ENCODE data around the gene MCHR1.
A peak's percentile ranks its signal among the peaks of the same experiment; 100 is the strongest.

MCHR1 gene, protein sequence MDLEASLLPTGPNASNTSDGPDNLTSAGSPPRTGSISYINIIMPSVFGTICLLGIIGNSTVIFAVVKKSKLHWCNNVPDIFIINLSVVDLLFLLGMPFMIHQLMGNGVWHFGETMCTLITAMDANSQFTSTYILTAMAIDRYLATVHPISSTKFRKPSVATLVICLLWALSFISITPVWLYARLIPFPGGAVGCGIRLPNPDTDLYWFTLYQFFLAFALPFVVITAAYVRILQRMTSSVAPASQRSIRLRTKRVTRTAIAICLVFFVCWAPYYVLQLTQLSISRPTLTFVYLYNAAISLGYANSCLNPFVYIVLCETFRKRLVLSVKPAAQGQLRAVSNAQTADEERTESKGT

DNA sequence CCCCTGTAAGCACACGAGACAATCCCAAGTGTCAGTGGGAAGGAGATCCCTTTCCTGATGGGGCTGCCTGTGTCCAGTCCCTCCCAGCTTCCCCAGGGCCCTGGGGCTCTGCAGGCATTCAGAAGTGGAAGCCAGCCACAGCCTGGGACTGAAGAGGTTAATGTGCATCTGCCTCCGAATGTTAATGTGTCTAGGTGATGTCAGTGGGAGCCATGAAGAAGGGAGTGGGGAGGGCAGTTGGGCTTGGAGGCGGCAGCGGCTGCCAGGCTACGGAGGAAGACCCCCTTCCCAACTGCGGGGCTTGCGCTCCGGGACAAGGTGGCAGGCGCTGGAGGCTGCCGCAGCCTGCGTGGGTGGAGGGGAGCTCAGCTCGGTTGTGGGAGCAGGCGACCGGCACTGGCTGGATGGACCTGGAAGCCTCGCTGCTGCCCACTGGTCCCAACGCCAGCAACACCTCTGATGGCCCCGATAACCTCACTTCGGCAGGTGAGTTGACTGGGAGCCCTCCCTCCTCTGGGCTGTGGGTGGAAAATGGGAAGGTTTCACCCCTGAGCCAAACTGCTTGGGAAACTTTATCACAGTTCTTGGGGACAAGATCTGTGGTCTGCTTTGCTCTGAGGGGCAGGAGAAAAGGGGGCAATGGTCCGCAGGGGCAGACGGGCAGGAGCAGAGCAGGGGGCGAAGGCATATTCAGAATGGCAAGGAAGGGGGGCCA, at the start of gene MCHR1:
Gene MCHR1, plus strand, starts transcription at position 236 of the 715 bp plus-strand sequence. Its CDS starts 169 bp downstream, at position 405.
- peak in 5 of 10 donors; percentile 26 to 90 (median 82) for DNase-seq
- intact Hi-C loops (cut with DNase I) = no loop called here

GRCh38 chr22:40631925-40632324, 47.4 kb upstream of the MCHR1 start:
- DNase-seq = no peak
- intact Hi-C loops (cut with DNase I) = no loop called here

DNA sequence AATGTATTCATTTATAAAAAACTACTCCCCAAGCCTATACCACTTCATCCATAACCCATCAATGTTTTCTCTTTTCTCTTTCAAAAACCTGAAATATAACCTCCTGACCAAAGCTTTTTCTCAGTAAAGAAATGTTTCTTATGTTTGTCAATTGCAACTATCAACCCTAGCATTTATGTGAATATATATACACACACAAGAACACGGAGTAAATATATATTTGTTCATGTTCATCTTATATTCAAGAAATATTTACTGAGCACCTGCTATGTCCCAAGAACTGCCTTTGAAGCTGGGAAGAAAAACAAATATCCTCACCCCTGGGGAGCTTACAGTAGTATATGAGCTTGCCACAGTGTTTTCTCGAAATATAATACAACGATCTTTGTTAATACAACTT, 46.2 kb upstream of the MCHR1 start:
- DNase-seq = no peak

DNA sequence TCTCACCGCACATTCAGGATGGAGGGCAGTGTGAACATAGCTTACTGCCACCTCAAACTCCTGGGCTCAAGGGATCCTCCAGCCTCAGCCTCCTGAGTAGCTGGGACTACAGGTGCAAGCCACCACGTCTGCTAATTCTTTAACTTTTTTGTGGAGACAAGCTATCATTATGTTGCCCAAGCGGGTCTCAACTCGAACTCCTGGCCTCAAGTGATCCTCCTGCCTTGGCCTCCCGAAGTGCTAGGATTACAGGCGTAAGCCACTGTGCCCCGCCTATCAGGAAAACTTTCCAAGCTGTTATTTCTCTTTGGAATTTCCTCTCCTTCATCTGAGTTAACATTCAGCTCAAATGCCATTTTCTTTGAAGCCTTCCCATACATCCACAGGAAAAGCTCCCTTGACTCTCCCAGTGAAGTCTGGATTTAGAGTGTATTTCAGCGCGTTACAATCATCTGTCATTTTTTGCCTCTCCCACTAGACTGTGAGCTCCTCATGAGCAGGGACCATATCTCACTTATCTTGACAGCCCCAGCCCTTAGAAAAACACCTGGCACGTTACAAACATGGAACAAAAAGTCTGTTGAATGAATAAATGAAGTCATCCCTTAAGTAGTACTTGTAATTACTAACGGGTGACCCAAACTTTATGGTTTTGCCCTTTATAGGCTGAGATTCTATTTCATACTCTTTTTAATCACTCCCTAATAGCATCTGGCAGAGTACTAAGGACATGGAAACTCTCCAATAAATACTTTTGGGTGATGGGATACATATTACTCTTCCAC, 45.0 kb upstream of the MCHR1 start:
- intact Hi-C loops (cut with DNase I) = no loop called here
- DNase-seq = peak in 1 of 10 donors; percentile 41

More for the DNA sequence above, 46.2 kb upstream of the MCHR1 start:
- intact Hi-C loops (cut with DNase I) = no loop called here

DNA sequence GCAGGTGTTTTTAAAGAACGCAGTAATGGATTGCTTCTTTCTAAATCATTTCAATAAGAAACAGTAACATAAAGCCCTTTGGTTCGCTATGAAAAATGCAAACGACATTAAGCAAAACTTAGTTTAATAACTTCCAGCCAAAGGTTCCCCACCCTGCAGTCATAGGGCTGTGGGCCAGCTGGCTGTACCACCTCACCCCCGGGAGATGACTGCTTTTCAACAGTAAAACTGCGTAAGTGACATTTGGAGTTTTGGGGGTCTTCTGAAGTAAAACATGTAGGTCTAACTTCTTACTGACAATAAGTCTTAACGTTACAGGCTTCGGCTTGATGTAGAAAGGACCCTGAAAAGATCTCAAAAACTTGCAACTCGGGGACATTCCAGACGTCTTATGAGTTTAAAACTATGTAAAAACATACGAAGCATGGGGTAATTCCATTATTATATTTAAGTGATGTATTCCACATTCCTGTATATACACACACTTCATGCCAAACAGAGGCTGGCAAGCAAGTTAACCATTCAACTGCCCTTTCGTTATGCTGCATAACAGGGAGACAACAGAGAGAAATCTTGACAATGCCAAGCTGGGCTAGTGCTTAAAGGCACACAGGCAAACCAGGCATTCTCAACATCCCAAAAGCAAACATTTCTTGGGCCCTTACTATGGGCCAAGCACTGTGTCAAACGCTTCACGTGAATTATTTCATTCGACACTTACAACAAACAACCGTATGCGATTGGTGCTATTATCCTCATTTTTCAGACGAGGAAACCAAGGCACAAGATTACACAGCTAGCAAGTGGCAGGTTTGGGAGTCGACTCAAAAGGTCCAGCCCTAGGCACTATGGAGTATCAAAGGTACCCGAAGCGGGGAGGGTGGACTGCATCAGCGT, 44.0 kb upstream of the MCHR1 start:
- peak in 1 of 10 donors; percentile 33 for DNase-seq

GRCh38 chr22:40635940-40636379, 43.3 kb upstream of the MCHR1 start:
- intact Hi-C loops (cut with DNase I) = loop anchor here (2.0 kb wide), 1 partner anchor 15 kb away; no protein-coding TSS in a partner anchor
- DNase-seq = peak in 2 of 10 donors; percentile 80 to 82

More for the DNA sequence above, 44.0 kb upstream of the MCHR1 start:
- intact Hi-C loops (cut with DNase I) = no loop called here

DNA sequence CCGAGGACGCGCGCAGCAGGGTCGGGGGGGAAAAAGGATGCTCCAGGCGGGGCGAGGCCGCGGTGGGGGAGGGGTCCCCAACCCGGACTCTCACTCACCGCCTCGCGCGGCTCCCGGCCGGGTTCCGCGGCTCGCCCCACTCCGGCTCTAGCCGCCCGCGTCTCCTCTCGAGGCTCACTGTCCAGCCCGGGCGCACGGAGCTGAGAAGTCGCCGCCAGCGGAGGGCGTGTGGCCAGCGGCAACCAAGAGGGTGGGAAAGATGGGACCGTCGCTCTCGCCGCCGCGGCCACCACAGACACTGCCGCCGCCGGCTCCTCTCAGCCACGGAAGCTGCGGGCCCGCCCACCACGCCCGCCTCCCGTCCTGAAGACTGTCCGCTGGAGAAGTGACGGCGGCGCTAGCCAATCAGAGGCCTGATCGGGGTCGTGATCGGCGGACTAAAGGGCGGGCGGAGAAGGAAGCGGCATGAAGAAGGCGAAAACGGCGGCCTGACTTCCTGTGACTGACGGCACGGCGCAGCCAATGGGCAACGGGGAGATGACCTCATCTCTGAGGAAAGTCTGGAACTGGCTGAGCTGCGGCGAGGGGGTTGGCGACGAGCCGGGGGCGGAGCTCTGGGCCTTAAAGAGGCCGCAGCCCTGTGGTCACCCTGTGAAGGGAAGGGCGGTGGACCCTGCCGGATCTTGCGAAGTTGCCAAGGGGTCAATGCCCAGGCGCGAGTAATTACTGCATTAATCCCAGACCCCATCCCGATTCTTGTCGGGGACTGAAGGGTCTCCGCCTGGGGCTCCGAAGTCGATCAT, 42.7 kb upstream of the MCHR1 start, which contains the start of gene MRTFA:
Gene MRTFA, minus strand, starts transcription at position 340 of the 803 bp plus-strand sequence.
- peak; percentile 100 for DNase-seq
- intact Hi-C loops (cut with DNase I) = loop anchor here (2.0 kb wide), 1 partner anchor 14 kb away; no protein-coding TSS in a partner anchor

GRCh38 chr22:40637183-40638150, 41.8 kb upstream of the MCHR1 start:
- DNase-seq = peak in 4 of 10 donors; percentile 14 to 91 (median 78)
- intact Hi-C loops (cut with DNase I) = loop anchor here (2.0 kb wide), 1 partner anchor 13 kb away; no protein-coding TSS in a partner anchor

DNA sequence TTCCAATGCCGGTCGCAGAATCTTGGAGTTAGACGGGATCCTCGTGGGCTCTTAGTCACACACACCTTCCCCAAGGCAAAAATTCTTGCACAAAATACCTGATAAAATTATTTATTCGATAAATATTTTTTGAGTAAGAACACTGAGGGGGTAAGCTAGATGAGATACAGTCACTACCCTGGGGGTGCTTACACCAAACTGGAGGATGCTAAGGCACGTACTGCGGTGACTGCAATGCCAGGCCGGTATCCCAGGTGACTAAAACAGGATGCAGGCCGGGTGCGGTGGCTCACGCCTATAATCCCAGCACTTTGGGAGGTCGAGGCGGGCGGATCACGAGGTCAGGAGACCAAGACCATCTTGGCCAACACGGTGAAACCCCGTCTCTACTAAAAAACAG, 41.0 kb upstream of the MCHR1 start:
- DNase-seq = peak in 1 of 10 donors; percentile 51
- intact Hi-C loops (cut with DNase I) = no loop called here

DNA sequence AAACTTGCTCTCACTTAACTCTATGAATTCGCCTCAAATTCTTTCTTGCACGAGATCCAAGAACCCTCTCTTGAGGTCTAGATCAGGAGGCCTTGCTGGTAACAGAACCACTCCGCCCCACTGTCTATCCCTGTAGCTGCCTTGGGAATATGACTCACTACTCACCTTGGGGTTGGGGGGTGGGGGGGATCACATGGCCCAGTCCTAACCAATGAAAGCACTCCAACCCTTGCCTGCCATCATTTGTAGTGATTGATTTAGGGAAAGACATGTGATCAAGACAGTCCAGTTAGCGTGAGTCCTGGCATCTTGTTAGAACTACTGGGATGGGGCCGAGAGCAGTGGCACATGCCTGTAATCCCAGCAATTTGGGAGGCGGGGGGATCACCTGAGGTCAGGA, 38.0 kb upstream of the MCHR1 start:
- intact Hi-C loops (cut with DNase I) = no loop called here
- peak in 1 of 10 donors; percentile 46 for DNase-seq

DNA sequence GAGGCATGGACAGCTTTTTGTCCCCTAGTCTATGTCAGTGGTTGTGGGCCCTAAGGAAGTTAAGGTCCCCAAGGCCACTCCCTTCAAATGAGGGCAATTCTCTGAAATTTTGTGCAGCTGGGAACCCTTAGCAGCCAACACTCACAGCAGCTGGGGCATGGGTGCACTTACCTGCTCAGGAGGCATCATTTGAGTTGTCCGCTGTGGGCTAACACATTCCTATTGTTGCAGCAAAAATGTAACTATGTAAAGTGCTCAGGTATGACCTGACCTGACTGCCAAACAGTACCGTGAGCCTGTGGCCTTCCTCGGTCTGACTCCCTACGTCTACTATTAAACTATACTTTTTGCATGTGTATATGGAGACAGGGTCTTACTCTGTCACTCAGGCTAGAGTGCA, 37.0 kb upstream of the MCHR1 start:
- peak in 1 of 10 donors; percentile 7 for DNase-seq
- intact Hi-C loops (cut with DNase I) = no loop called here

DNA sequence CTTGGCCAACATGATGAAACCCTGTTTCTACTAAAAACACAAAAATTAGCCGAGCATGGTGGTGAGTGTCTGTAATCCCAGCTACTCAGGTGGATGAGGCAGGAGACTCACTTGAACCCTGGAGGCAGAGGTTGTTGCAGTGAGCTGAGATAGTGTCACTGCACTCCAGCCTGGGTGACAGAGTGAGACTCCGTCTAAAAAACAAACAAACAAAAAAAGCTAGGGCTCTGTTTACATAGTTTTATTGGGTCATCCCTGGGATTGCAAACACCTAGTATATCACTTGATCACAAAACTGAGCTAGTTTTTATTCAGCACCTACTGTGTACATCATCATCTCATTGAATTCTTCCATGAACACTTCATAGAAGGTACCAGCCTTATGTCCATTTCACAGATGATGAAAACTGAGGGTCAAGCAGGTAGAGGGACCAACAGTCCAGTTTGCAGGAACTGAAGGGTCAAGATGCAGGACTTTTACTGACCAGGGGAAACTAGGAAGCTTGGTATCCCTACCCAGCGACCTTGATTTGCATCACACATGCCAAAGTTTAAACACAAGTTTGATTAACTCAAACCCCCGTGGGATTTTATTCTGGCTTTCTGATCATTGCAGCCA, 33.6 kb upstream of the MCHR1 start:
- intact Hi-C loops (cut with DNase I) = loop anchor here (1.0 kb wide), 2 partner anchors 120 to 208 kb away; no protein-coding TSS in a partner anchor
- DNase-seq = no peak

GRCh38 chr22:40648386-40648785, 30.9 kb upstream of the MCHR1 start:
- DNase-seq = peak in 1 of 10 donors; percentile 25
- intact Hi-C loops (cut with DNase I) = no loop called here

GRCh38 chr22:40651057-40651456, 28.2 kb upstream of the MCHR1 start:
- intact Hi-C loops (cut with DNase I) = loop anchor here (2.0 to 10.0 kb wide), 2 partner anchors 14 to 244 kb away; partner anchors contain the start of gene MRTFA
- no peak for DNase-seq

- intact Hi-C loops (cut with DNase I) = loop anchor here (2.0 to 10.0 kb wide), 2 partner anchors 15 to 243 kb away; partner anchors contain the start of gene MRTFA
- peak; percentile 92 to 99 (median 97) for DNase-seq
Measured at GRCh38 chr22:40651563-40652501, 27.5 kb upstream of the MCHR1 start.
